CD4-positive, alpha-beta T cell (primary cell): ENCODE data around the gene RNF169. TPM values are rescaled to one million over a fixed set of nuclear protein-coding genes. Genes with fewer than 3 reads are reported as not detected.

Experiments used
- ATAC-seq: fragments of 200-7000 bp; cut with Tn5 transposase; one replicate; pipeline ENCODE4 v1.10.0; 2022; ENCODE audit warnings: mild to moderate bottlenecking; ENCODE audit not compliant: poor library complexity
- CTCF ChIA-PET: fragments of 350-600 bp; sonication (Branson Sonifier 250); formaldehyde crosslinking; loops from one replicate; lab custom pipeline; 2021; ENCODE audit warnings: antibody characterized with exemption, inconsistent platforms; lab: Charles Lee
- POLR2A ChIA-PET: fragments of 350-600 bp; sonication (Branson Sonifier 250); formaldehyde crosslinking; loops from one replicate; lab custom pipeline; 2021; ENCODE audit warnings: antibody characterized with exemption, inconsistent platforms; lab: Charles Lee
- DNase-seq, 14 experiments: peaks; one replicate each; pipeline ENCODE4 v3.0.0-alpha.2; 2013 to 2020; ENCODE audit warnings: mixed read lengths in 2 of 14
- H3K27ac ChIP-seq, 2 donors: one replicate each; pipeline versions ENCODE4 v1.5.1 to v1.7.0; 2013; ENCODE audit warnings: low read length in 2 of 2, low read depth in 1 of 2, mild to moderate bottlenecking in 1 of 2
- H3K27me3 ChIP-seq, 2 experiments: 1 replicate in 1 of 2; 2 replicates in 1 of 2; pipeline versions ENCODE4 v1.6.1 to v1.7.0; 2013; ENCODE audit warnings: low read length in 2 of 2, control low read depth in 1 of 2, mild to moderate bottlenecking in 1 of 2, moderate library complexity in 1 of 2; ENCODE audit not compliant: insufficient read depth in 2 of 2, control insufficient read depth in 1 of 2
- H3K36me3 ChIP-seq: one replicate; pipeline ENCODE4 v1.6.1; 2013; ENCODE audit warnings: low read length, control low read depth; ENCODE audit not compliant: insufficient read depth
- H3K4me1 ChIP-seq: one replicate; pipeline ENCODE4 v1.6.1; 2013; ENCODE audit warnings: low read length, control low read depth; ENCODE audit not compliant: insufficient read depth
- H3K4me3 ChIP-seq: one replicate; pipeline ENCODE4 v1.5.1; 2013; ENCODE audit warnings: mild to moderate bottlenecking, low read length, moderate library complexity
- H3K9me3 ChIP-seq, 2 experiments: 1 replicate in 1 of 2; 2 replicates in 1 of 2; pipeline versions ENCODE4 v1.6.1 to v1.7.0; 2013; ENCODE audit warnings: low read length in 2 of 2, mild to moderate bottlenecking in 2 of 2, control low read depth in 1 of 2, moderate library complexity in 1 of 2; ENCODE audit not compliant: control insufficient read depth in 1 of 2, insufficient read depth in 1 of 2
- H3K27ac Mint-ChIP-seq: one replicate; pipeline ENCODE4 v1.8.0; 2020; ENCODE audit warnings: mixed read lengths
- H3K27me3 Mint-ChIP-seq: one replicate; pipeline ENCODE4 v1.8.0; 2021; ENCODE audit warnings: mixed read lengths
- H3K36me3 Mint-ChIP-seq: one replicate; pipeline ENCODE4 v1.8.0; 2021; ENCODE audit warnings: low read depth, mixed read lengths
- H3K4me1 Mint-ChIP-seq: one replicate; pipeline ENCODE4 v1.8.0; 2021; ENCODE audit warnings: low read depth, mixed read lengths
- H3K4me3 Mint-ChIP-seq: one replicate; pipeline ENCODE4 v1.8.0; 2020; ENCODE audit warnings: mild to moderate bottlenecking, mixed read lengths
- H3K9me3 Mint-ChIP-seq: one replicate; pipeline ENCODE4 v1.8.0; 2020; ENCODE audit warnings: mixed read lengths
- CTCF ChIP-seq: fragments of 200-600 bp; IDR thresholded peaks from one replicate; pipeline ENCODE4 v1.8.0; 2022; ENCODE audit warnings: antibody characterized with exemption, mild to moderate bottlenecking
- intact Hi-C, 2 experiments: fragments of 100-400 bp; cut with DNase I in 1 of 2; cut with micrococcal nuclease in 1 of 2; formaldehyde crosslinking; loops; one replicate each; pipeline versions ENCODE4 v1.15.1 to v1.9.0; 2023 to 2025; cut with DNase I, micrococcal nuclease
- total RNA-seq, 174 experiments: library from RNA in 2 of 174; stranded (reverse) in 2 of 174; gene quantifications; one replicate each; pipeline ENCODE4 v1.2.3 and lab custom pipeline; 2021 to 2026

Gene RNF169
- total RNA-seq, 2 experiments from 2014 or later = 15.2 to 15.5 TPM

DNA sequence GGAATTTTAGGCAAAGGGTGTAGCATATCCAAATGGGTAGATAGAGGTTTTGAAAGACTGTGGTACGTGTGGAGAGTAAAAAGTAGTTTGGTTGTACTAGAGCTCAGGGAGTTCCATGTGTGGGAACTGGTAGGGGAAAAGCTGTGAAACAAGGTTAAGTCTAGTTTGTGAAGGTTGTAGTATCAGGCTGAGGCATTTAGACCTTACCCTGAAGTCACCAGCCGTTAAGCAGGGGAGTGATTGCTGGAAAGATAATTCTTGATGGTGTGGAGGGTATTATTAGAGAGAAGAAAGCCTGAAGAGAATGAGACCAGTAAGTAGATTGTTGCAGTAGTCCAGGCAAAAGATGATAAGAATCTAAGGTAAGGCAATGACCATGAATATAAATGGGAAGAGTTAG lies 68.0 kb downstream of the RNF169 start:
- Histone ChIP-seq H3K4me3 (no peak overlapping the region), H3K4me1 (peaks cover 3% of the 10 kb centered on the region), H3K9me3 (no peaks in the 10 kb centered on the region), H3K27ac (no peak overlapping the region), H3K27me3 (no peaks in the 10 kb centered on the region), H3K36me3 (peaks cover 39% of the 10 kb centered on the region)
- intact Hi-C loops = no loop called here
- DNase-seq (no peak), ATAC-seq (no peak)
- CTCF ChIA-PET = no interaction called here
- Mint-ChIP-seq H3K9me3 (peaks cover 2% of the 10 kb centered on the region), H3K36me3 (peaks cover 81% of the 10 kb centered on the region), H3K4me1 (peaks cover 48% of the 10 kb centered on the region), H3K27me3 (no peaks in the 10 kb centered on the region), H3K27ac (no peak overlapping the region), H3K4me3 (no peak overlapping the region)
- no peak for TF ChIP-seq CTCF
- POLR2A ChIA-PET = no interaction called here

GRCh38 chr11:74818283-74818946 lies 69.8 kb downstream of the RNF169 start:
- intact Hi-C loops = no loop called here
- POLR2A ChIA-PET = no interaction called here
- H3K36me3 Mint-ChIP-seq = peaks cover 85% of the 10 kb centered on the region

GRCh38 chr11:74819400-74819799 lies 70.8 kb downstream of the RNF169 start:
- ChIA-PET CTCF (no interaction called here), POLR2A (interaction anchor here (0.5 kb wide), 1 partner anchor 53 kb away, joined by 3 read pairs; no protein-coding TSS in a partner anchor)
- Mint-ChIP-seq H3K4me1 (peaks cover 48% of the 10 kb centered on the region), H3K27ac (no peak overlapping the region), H3K27me3 (no peaks in the 10 kb centered on the region), H3K9me3 (peaks cover 9% of the 10 kb centered on the region), H3K4me3 (no peak overlapping the region), H3K36me3 (peaks cover 95% of the 10 kb centered on the region)
- no peak for TF ChIP-seq CTCF
- Histone ChIP-seq H3K36me3 (peaks cover 64% of the 10 kb centered on the region), H3K4me1 (peaks cover 3% of the 10 kb centered on the region), H3K9me3 (peaks cover 0 to 11% of the 10 kb centered on the region in 2 experiments), H3K27ac (no peak overlapping the region), H3K4me3 (no peak overlapping the region), H3K27me3 (no peaks in the 10 kb centered on the region)
- intact Hi-C loops = no loop called here
- DNase-seq (no peak), ATAC-seq (no peak)

More at GRCh38 chr11:74818283-74818946, 69.8 kb downstream of the RNF169 start:
- H3K27me3 Mint-ChIP-seq = no peaks in the 10 kb centered on the region
- ATAC-seq = no peak
- CTCF ChIA-PET = no interaction called here
- no peaks in the 10 kb centered on the region for H3K27me3 ChIP-seq
- H3K4me3 ChIP-seq = no peak overlapping the region
- H3K4me3 Mint-ChIP-seq = no peak overlapping the region
- no peak for DNase-seq
- peaks cover 3% of the 10 kb centered on the region for H3K4me1 ChIP-seq
- H3K9me3 ChIP-seq = peaks cover 0 to 1% of the 10 kb centered on the region in 2 experiments
- peaks cover 48% of the 10 kb centered on the region for H3K4me1 Mint-ChIP-seq
- H3K9me3 Mint-ChIP-seq = peaks cover 4% of the 10 kb centered on the region
- no peak overlapping the region for H3K27ac ChIP-seq
- peaks cover 54% of the 10 kb centered on the region for H3K36me3 ChIP-seq
- H3K27ac Mint-ChIP-seq = peak overlapping the region; percentile 53
- TF ChIP-seq CTCF = no peak
